K562 (cell line): ENCODE results near the gene UBE3B. TPM values are rescaled to one million over a fixed set of nuclear protein-coding genes. Genes with fewer than 3 reads are reported as not detected.

Source experiments
- ATAC-seq: fragments of 200-7000 bp; cut with Tn5 transposase; 3 replicates; pipeline ENCODE4 v1.9.1; 2020; ENCODE audit warnings: moderate library complexity
- BruUV-seq: library from RNA; stranded (reverse); fragments of 400-500 nt; replicated peaks from 2 replicates; lab custom pipeline; 2021; lab: Mats Ljungman, UMichigan
- CTCF ChIA-PET: fragments of 300-600 bp; formaldehyde crosslinking; extraction: SDS; loops from one replicate; lab custom pipeline; 2021; ENCODE audit warnings: low intra/inter-chr PET ratio; lab: Yijun Ruan, JAX
- POLR2A ChIA-PET: fragments of 300-600, 350-650 bp; sonication (Branson Sonifier 250); formaldehyde crosslinking; extraction: SDS; loops from one replicate; lab custom pipeline; 2021; ENCODE audit warnings: antibody characterized with exemption, inconsistent platforms; lab: Yijun Ruan, JAX
- DNase-seq, 4 experiments: peaks; one replicate each; pipeline versions ENCODE4 v3.0.0 to v3.0.0-alpha.2; 2011 to 2018; ENCODE audit warnings: low spot score in 3 of 4, mixed read lengths in 3 of 4; ENCODE audit errors: extremely low read depth in 1 of 4
- FAIRE-seq: peaks from 2 replicates; lab custom pipeline; 2011; peaks lifted over from hg19 to GRCh38; lab: Jason Lieb, UNC
- H2AFZ ChIP-seq: 2 replicates; pipeline ENCODE4 v1.6.0; 2011; ENCODE audit warnings: low read depth, low read length, control low read depth, inconsistent platforms
- H3K27ac ChIP-seq: fragments of 200-600 bp; 3 replicates; pipeline ENCODE4 v1.8.0; 2011; ENCODE audit warnings: low read depth, mild to moderate bottlenecking, control low read depth, inconsistent platforms, low read length, moderate library complexity, mixed read lengths; ENCODE audit errors: extremely low read depth
- H3K27me3 ChIP-seq, 2 experiments: fragments of 300-600 bp in 1 of 2; 2 replicates in 1 of 2; 3 replicates in 1 of 2; pipeline versions ENCODE4 v1.6.0 to v1.8.0; 2011; ENCODE audit warnings: inconsistent platforms in 2 of 2, low read length in 2 of 2, mild to moderate bottlenecking in 1 of 2, mixed read lengths in 1 of 2, moderate library complexity in 1 of 2; ENCODE audit not compliant: control insufficient read depth in 2 of 2, insufficient read depth in 2 of 2
- H3K36me3 ChIP-seq: fragments of 300-600 bp; 3 replicates; pipeline ENCODE4 v1.8.0; 2011; ENCODE audit warnings: mild to moderate bottlenecking, low read length, inconsistent platforms; ENCODE audit not compliant: control insufficient read depth, insufficient read depth
- H3K4me1 ChIP-seq, 2 experiments: fragments of 200-600 bp in 1 of 2; replicated peaks in 1 of 2; 2 replicates in 1 of 2; 3 replicates in 1 of 2; pipeline versions ENCODE4 v1.5.1 to v1.8.0; 2011; ENCODE audit warnings: inconsistent platforms in 2 of 2, low read length in 2 of 2, mild to moderate bottlenecking in 1 of 2, mixed read lengths in 1 of 2, moderate library complexity in 1 of 2; ENCODE audit not compliant: control insufficient read depth in 2 of 2, insufficient read depth in 2 of 2
- H3K4me2 ChIP-seq: 2 replicates; pipeline ENCODE4 v1.6.1; 2011; ENCODE audit warnings: low read length, control low read depth, inconsistent platforms, mixed read lengths; ENCODE audit not compliant: insufficient read depth
- H3K4me3 ChIP-seq: fragments of 200-600 bp; sonication (generic), shearing (Covaris generic); 2 replicates; pipeline ENCODE4 v1.5.1; 2016; ENCODE audit warnings: control low read depth, inconsistent platforms
- H3K79me2 ChIP-seq: fragments of 200-600 bp; 3 replicates; pipeline ENCODE4 v1.8.0; 2011; ENCODE audit warnings: low read length, inconsistent platforms; ENCODE audit not compliant: control insufficient read depth, insufficient read depth
- H3K9ac ChIP-seq, 2 experiments: 2 replicates each; pipeline versions ENCODE4 v1.6.0 to v1.6.1; 2011; ENCODE audit warnings: low read depth in 2 of 2, low read length in 2 of 2, control low read depth in 1 of 2, inconsistent platforms in 1 of 2, mild to moderate bottlenecking in 1 of 2, mixed read lengths in 1 of 2; ENCODE audit not compliant: insufficient read depth in 1 of 2
- H3K9me1 ChIP-seq: one replicate; pipeline ENCODE4 v1.6.0; 2011; ENCODE audit warnings: inconsistent platforms, mild to moderate bottlenecking, low read length, moderate library complexity; ENCODE audit not compliant: control insufficient read depth, insufficient read depth
- H3K9me3 ChIP-seq: replicated peaks from 2 replicates; pipeline ENCODE4 v1.5.1; 2011; ENCODE audit warnings: low read depth, low read length, inconsistent platforms; ENCODE audit not compliant: control insufficient read depth, insufficient read depth
- H4K20me1 ChIP-seq: replicated peaks from 2 replicates; pipeline ENCODE4 v1.6.1; 2011; ENCODE audit warnings: low read length, inconsistent platforms, mixed read lengths; ENCODE audit not compliant: control insufficient read depth, insufficient read depth
- TFE3 ChIP-seq: fragments of 450-650 bp; formaldehyde crosslinking; IDR thresholded peaks from 2 replicates; pipeline ENCODE4 v1.4.0; 2020; ENCODE audit warnings: mild to moderate bottlenecking, mixed read lengths
- UBTF ChIP-seq, 2 experiments: IDR thresholded peaks; 2 replicates each; pipeline ENCODE4 v1.6.1; 2012; ENCODE audit warnings: improper control_type of control experiment in 2 of 2, low read depth in 2 of 2, low read length in 2 of 2, borderline replicate concordance in 1 of 2
- ZNF764 ChIP-seq: fragments of 250-450 bp; sonication (Bioruptor Pico); IDR thresholded peaks from 2 replicates; pipeline ENCODE4 v1.4.0; 2020; ENCODE audit warnings: low read depth, mild to moderate bottlenecking, moderate library complexity
- WGBS: fragments of 100-300 bp; shearing (Covaris generic); methylation state at CpG from one replicate; pipeline ENCODE4 v1.1.6; 2016; ENCODE audit warnings: low coverage, mixed read lengths; ENCODE audit not compliant: insufficient coverage; ENCODE audit errors: missing lambda C conversion rate; 5-methylcytosine and 5-hydroxymethylcytosine counted together
- in situ Hi-C: fragments of 300-500 bp; cut with MboI; formaldehyde crosslinking; loops from 4 replicates; pipeline ENCODE4 v1.15.0; 2018; ENCODE audit warnings: inconsistent platforms, mixed read lengths
- intact Hi-C: fragments of 100-400 bp; cut with micrococcal nuclease; formaldehyde crosslinking; loops from 2 replicates; pipeline ENCODE4 v1.14.2; 2022
- polyA plus RNA-seq, 8 experiments: library from polyadenylated mRNA; depleted of rRNA in 4 of 8; stranded (reverse) in 5 of 8; unstranded in 3 of 8; fragments of >200 nt; fragmentation: Nextera tagmentation in 2 of 8; fragmentation: Illumina TruSeq in 1 of 8; extraction: Ambion mirVana in 2 of 8; extraction: Trizol in 1 of 8; gene quantifications; 2 replicates each; pipeline versions ENCODE4 v1.2.1 to v1.2.3, GENCODE V29; 2011 to 2014; ENCODE audit warnings: inconsistent platforms in 1 of 8, missing spikeins in 1 of 8
- total RNA-seq, 7 experiments: library from RNA; depleted of rRNA in 6 of 7; stranded (reverse); fragments of >200 nt in 6 of 7; fragmentation: Illumina TruSeq in 2 of 7; extraction: Trizol in 2 of 7; gene quantifications; 2 replicates each; pipeline versions ENCODE4 v1.2.1 to v1.2.3, GENCODE V29; 2011 to 2021; ENCODE audit warnings: low replicate concordance in 1 of 7

UBE3B gene
- total and polyA plus RNA-seq, 9 of the 15 experiments (the other 6 are each of a cell fraction or from before 2014, with no cell fraction given) = 7.6 to 23.6 (median 15.5) TPM

GRCh38 chr12:109466305-109466704 is 11.1 kb upstream of the UBE3B start:
- no TSS peak for BruUV-seq
- WGBS = 88% methylated on average over 2 of the region's 2 CpGs
- Histone ChIP-seq H2AFZ (no peak overlapping the region), H3K4me3 (no peak overlapping the region), H3K27ac (no peak overlapping the region), H3K9me3 (no peaks in the 10 kb centered on the region), H3K4me1 (peaks cover 26 to 29% of the 10 kb centered on the region in 2 experiments), H3K9ac (peak overlapping the region in 1 of 2 experiments; percentile 32; a peak in 1 of 4 replicates), H3K9me1 (no peaks in the 10 kb centered on the region), H3K4me2 (no peak overlapping the region), H3K27me3 (no peaks in the 10 kb centered on the region), H4K20me1 (peaks cover 23% of the 10 kb centered on the region; the same call in 1 of the 2 replicates), H3K36me3 (peaks cover 38% of the 10 kb centered on the region; the same call in 2 of the 3 replicates), H3K79me2 (peaks cover 47% of the 10 kb centered on the region)
- in situ Hi-C loops (no loop called here), intact Hi-C loops (no loop called here)
- ATAC-seq (no peak), DNase-seq (no peak), FAIRE-seq (no peak)
- CTCF ChIA-PET = no interaction called here
- peak; percentile 74 for TF ChIP-seq TFE3 (CRISPR knock-in tag)
- TF ChIP-seq UBTF (IDR thresholded peaks at IDR 0.05; ENCODE audit: borderline replicate concordance in 1 of 2, low read depth in 2 of 2, low read length in 2 of 2) = no peak
- no peak for TF ChIP-seq ZNF764 (CRISPR knock-in tag)
- POLR2A ChIA-PET = no interaction called here
